ENCODE measurements around the gene PFKFB1. TPM values are rescaled to one million over a fixed set of nuclear protein-coding genes. Genes with fewer than 3 reads are reported as not detected.

Gene PFKFB1
- total RNA-seq, 1 experiment from 2014 or later, result 0.55 TPM

GRCh38 chrX:55026143-55026542 lies 32.2 kb upstream of the PFKFB1 start:
- Mint-ChIP-seq H3K27ac (no peak overlapping the region), H3K27me3 (ENCODE audit: low read depth) (no peaks in the 10 kb centered on the region; the same call in 1 of the 2 replicates), H3K36me3 (ENCODE audit: insufficient read depth in 1 of 3, low read depth in 3 of 3) (no peaks in the 10 kb centered on the region; a peak in 2 of 7 replicates), H3K4me3 (no peak overlapping the region), H3K4me1 (peaks cover 11% of the 10 kb centered on the region in 2 experiments; a peak in 3 of 4 replicates), H3K9me3 (peaks cover 53 to 63% of the 10 kb centered on the region in 2 experiments)
- Histone ChIP-seq H3K56ac (ENCODE audit: insufficient read length, low read depth, low read length) (no peak overlapping the region), H2BK15ac (ENCODE audit: low read depth, low read length) (no peak overlapping the region), H4K5ac (ENCODE audit: insufficient read length, low read depth, low read length) (no peak overlapping the region), H2AFZ (ENCODE audit: low read length) (no peak overlapping the region), H2BK120ac (ENCODE audit: low read depth, low read length, poor library complexity, severe bottlenecking) (no peak overlapping the region), H2BK5ac (ENCODE audit: insufficient read length, low read length) (no peak overlapping the region), H4K8ac (replicated peaks; ENCODE audit: insufficient read length, low read depth, low read length) (no peak overlapping the region), H4K20me1 (ENCODE audit: control insufficient read depth, insufficient read depth, insufficient read length) (no peaks in the 10 kb centered on the region), H3T11ph (ENCODE audit: low read length) (no peak overlapping the region), H3K79me1 (ENCODE audit: insufficient read depth, low read depth, low read length, poor library complexity, severe bottlenecking) (no peaks in the 10 kb centered on the region), H3K14ac (ENCODE audit: insufficient read depth, low read length) (no peak overlapping the region), H2BK12ac (ENCODE audit: insufficient read length, low read depth, low read length) (no peak overlapping the region), H3K27ac (ENCODE audit: insufficient read length, low read depth, low read length) (no peak overlapping the region), H3K4ac (ENCODE audit: low read depth, low read length) (no peak overlapping the region), H3K4me1 (ENCODE audit: insufficient read depth, low read length) (no peaks in the 10 kb centered on the region), H3K79me2 (ENCODE audit: insufficient read depth, low read length) (no peaks in the 10 kb centered on the region), H3K18ac (ENCODE audit: insufficient read length, low read depth, low read length) (no peak overlapping the region), H3K27me3 (ENCODE audit: insufficient read depth, low read length) (no peaks in the 10 kb centered on the region), H2AK5ac (ENCODE audit: insufficient read length, low read length) (no peak overlapping the region), H3K9me3 (ENCODE audit: control insufficient read depth, low read depth, low read length) (peaks cover 30% of the 10 kb centered on the region), H3K23me2 (ENCODE audit: insufficient read length, low read depth, low read length, poor library complexity, severe bottlenecking) (no peaks in the 10 kb centered on the region), H2BK20ac (ENCODE audit: low read depth, low read length, poor library complexity, severe bottlenecking) (no peak overlapping the region), H4K91ac (ENCODE audit: insufficient read length, low read depth, low read length) (no peak overlapping the region), H3K23ac (ENCODE audit: insufficient read length, low read depth, low read length) (no peak overlapping the region), H3K9ac (ENCODE audit: extremely low read depth, insufficient read length, low read length) (no peak overlapping the region), H3K4me2 (ENCODE audit: insufficient read depth, insufficient read length, low read length) (no peak overlapping the region)
- TF ChIP-seq CTCF (conservative IDR thresholded peaks at IDR 0.05), result no peak
- DNase-seq, result no peak

All from H9 (cell line).